GM12878 (cell line): Measurements from ENCODE around the gene TRPM3. TPM values are rescaled to one million over a fixed set of nuclear protein-coding genes. Genes with fewer than 3 reads are reported as not detected.

Experiments
- BCL11A ChIP-seq: IDR thresholded peaks from 2 replicates; pipeline ENCODE4 v1.6.1; 2011; ENCODE audit warnings: low read depth, low read length
- CHD1 ChIP-seq: IDR thresholded peaks from 2 replicates; pipeline ENCODE4 v1.6.1; 2012; ENCODE audit warnings: low read depth, low read length, improper control_type of control experiment
- EED ChIP-seq: sonication (generic); IDR thresholded peaks from 2 replicates; pipeline ENCODE4 v1.6.1; 2016; ENCODE audit warnings: antibody characterized with exemption, low read depth
- EGR1 ChIP-seq, 2 experiments: IDR thresholded peaks; 1 replicate in 1 of 2; 2 replicates in 1 of 2; pipeline ENCODE4 v1.6.1; 2011 to 2012; ENCODE audit warnings: low read depth in 2 of 2, low read length in 2 of 2, borderline replicate concordance in 1 of 2, mild to moderate bottlenecking in 1 of 2, moderate library complexity in 1 of 2
- ETV6 ChIP-seq, 2 experiments: fragments of 450-650 bp in 1 of 2; IDR thresholded peaks in 1 of 2; conservative IDR thresholded peaks in 1 of 2; 2 replicates each; pipeline ENCODE4 v1.6.1; 2014; ENCODE audit warnings: antibody characterized with exemption in 1 of 2, borderline replicate concordance in 1 of 2, low read depth in 1 of 2, mild to moderate bottlenecking in 1 of 2, moderate library complexity in 1 of 2
- FOXM1 ChIP-seq: IDR thresholded peaks from 2 replicates; pipeline ENCODE4 v1.6.1; 2012; ENCODE audit warnings: low read depth, mild to moderate bottlenecking, inconsistent platforms, low read length, moderate library complexity
- IRF4 ChIP-seq: IDR thresholded peaks from 2 replicates; pipeline ENCODE4 v1.6.1; 2011; ENCODE audit warnings: low read depth, low read length
- MXI1 ChIP-seq: fragments of 150-350 bp; IDR thresholded peaks from 2 replicates; pipeline ENCODE4 v1.6.1; 2011; ENCODE audit warnings: low read depth, mild to moderate bottlenecking, inconsistent platforms, low read length, improper control_type of control experiment
- NRF1 ChIP-seq: conservative IDR thresholded peaks from 2 replicates; pipeline ENCODE4 v1.6.1; 2011; ENCODE audit warnings: mild to moderate bottlenecking, low read depth, low read length, improper control_type of control experiment
- PML ChIP-seq: IDR thresholded peaks from 2 replicates; pipeline ENCODE4 v1.6.1; 2012; ENCODE audit warnings: low read length, inconsistent platforms
- SREBF1 ChIP-seq: IDR thresholded peaks from 2 replicates; pipeline ENCODE4 v1.6.1; 2012; ENCODE audit warnings: mild to moderate bottlenecking, low read length
- TBL1XR1 ChIP-seq: IDR thresholded peaks from 2 replicates; pipeline ENCODE4 v1.6.1; 2012; ENCODE audit warnings: low read depth, low read length, improper control_type of control experiment
- ZNF24 ChIP-seq: fragments of 450-650 bp; IDR thresholded peaks from 2 replicates; pipeline ENCODE4 v1.6.1; 2017; ENCODE audit warnings: antibody characterized with exemption, mild to moderate bottlenecking
- polyA plus RNA-seq, 11 experiments: library from polyadenylated mRNA; depleted of rRNA in 4 of 11; unstranded in 6 of 11; stranded (reverse) in 5 of 11; fragments of >200 nt; fragmentation: Nextera tagmentation in 4 of 11; fragmentation: Illumina TruSeq in 1 of 11; extraction: Ambion mirVana in 4 of 11; extraction: Trizol in 1 of 11; gene quantifications; 1 replicate in 1 of 11; 2 replicates in 10 of 11; pipeline versions ENCODE4 v1.2.1 to v1.2.3, GENCODE V29; 2011 to 2016; ENCODE audit warnings: inconsistent platforms in 2 of 11, missing spikeins in 2 of 11, low read depth in 1 of 11
- total RNA-seq, 4 experiments: library from RNA; depleted of rRNA in 3 of 4; stranded (reverse); fragments of >200 nt in 3 of 4; fragmentation: Illumina TruSeq in 1 of 4; extraction: Trizol in 1 of 4; gene quantifications; 2 replicates each; pipeline versions ENCODE4 v1.2.1 to v1.2.3, GENCODE V29; 2013 to 2021
- TF ChIP-seq, protein P1 (sequence below): fragments of 450-650 bp; IDR thresholded peaks from 2 replicates; pipeline ENCODE4 v1.6.1; 2016; ENCODE audit warnings: mild to moderate bottlenecking, moderate library complexity, borderline replicate concordance
- TF ChIP-seq, protein P2 (sequence below): IDR thresholded peaks from 2 replicates; pipeline ENCODE4 v1.6.1; 2011; ENCODE audit warnings: low read depth, low read length, improper control_type of control experiment, borderline replicate concordance
- TF ChIP-seq, protein P3 (sequence below): fragments of 450-650 bp; IDR thresholded peaks from 2 replicates; pipeline ENCODE4 v1.6.1; 2018; ENCODE audit warnings: mild to moderate bottlenecking, low read depth, moderate library complexity; ENCODE audit not compliant: partially characterized antibody

TRPM3 gene
- total and polyA plus RNA-seq, 10 of the 15 experiments (the other 5 are each of a cell fraction or from before 2014, with no cell fraction given), result not detected

DNA sequence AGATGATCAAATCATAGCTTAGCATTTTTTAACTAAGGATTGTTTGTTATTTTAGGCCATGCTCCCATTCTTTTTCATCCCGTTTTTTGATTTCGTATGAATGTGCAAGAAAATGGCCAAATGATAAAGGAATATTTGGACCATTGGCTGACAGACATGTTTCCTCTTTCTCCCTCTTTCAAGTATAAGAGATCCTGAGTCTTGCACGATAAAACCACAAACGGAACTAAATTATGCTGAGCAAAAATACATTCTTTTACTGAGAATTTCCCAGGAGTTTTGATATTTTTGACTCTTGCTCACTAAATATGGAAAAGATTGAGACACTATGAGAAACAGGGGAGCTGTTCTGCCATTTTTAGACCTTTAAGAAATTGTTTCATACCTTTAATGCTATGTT lies 616.6 kb downstream of the TRPM3 start (continued):
- TF ChIP-seq, protein P1, sequence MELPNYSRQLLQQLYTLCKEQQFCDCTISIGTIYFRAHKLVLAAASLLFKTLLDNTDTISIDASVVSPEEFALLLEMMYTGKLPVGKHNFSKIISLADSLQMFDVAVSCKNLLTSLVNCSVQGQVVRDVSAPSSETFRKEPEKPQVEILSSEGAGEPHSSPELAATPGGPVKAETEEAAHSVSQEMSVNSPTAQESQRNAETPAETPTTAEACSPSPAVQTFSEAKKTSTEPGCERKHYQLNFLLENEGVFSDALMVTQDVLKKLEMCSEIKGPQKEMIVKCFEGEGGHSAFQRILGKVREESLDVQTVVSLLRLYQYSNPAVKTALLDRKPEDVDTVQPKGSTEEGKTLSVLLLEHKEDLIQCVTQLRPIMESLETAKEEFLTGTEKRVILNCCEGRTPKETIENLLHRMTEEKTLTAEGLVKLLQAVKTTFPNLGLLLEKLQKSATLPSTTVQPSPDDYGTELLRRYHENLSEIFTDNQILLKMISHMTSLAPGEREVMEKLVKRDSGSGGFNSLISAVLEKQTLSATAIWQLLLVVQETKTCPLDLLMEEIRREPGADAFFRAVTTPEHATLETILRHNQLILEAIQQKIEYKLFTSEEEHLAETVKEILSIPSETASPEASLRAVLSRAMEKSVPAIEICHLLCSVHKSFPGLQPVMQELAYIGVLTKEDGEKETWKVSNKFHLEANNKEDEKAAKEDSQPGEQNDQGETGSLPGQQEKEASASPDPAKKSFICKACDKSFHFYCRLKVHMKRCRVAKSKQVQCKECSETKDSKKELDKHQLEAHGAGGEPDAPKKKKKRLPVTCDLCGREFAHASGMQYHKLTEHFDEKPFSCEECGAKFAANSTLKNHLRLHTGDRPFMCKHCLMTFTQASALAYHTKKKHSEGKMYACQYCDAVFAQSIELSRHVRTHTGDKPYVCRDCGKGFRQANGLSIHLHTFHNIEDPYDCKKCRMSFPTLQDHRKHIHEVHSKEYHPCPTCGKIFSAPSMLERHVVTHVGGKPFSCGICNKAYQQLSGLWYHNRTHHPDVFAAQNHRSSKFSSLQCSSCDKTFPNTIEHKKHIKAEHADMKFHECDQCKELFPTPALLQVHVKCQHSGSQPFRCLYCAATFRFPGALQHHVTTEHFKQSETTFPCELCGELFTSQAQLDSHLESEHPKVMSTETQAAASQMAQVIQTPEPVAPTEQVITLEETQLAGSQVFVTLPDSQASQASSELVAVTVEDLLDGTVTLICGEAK, result no peak
- TF ChIP-seq SREBF1 (no peak), FOXM1 (no peak), CHD1 (no peak), ETV6 (conservative IDR thresholded peaks at IDR 0.05 in 1 of 2, IDR thresholded peaks at IDR 0.05 in 1 of 2; ENCODE audit: borderline replicate concordance in 1 of 2, low read depth in 1 of 2) (no peak), BCL11A (no peak), ZNF24 (no peak), TBL1XR1 (no peak), IRF4 (no peak), EGR1 (IDR thresholded peaks at IDR 0.05; ENCODE audit: borderline replicate concordance in 1 of 2, low read depth in 2 of 2, low read length in 2 of 2) (no peak), MXI1 (no peak), NRF1 (no peak), PML (no peak), EED (no peak)
- TF ChIP-seq, protein P2, sequence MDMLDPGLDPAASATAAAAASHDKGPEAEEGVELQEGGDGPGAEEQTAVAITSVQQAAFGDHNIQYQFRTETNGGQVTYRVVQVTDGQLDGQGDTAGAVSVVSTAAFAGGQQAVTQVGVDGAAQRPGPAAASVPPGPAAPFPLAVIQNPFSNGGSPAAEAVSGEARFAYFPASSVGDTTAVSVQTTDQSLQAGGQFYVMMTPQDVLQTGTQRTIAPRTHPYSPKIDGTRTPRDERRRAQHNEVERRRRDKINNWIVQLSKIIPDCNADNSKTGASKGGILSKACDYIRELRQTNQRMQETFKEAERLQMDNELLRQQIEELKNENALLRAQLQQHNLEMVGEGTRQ, result no peak
- TF ChIP-seq, protein P3, sequence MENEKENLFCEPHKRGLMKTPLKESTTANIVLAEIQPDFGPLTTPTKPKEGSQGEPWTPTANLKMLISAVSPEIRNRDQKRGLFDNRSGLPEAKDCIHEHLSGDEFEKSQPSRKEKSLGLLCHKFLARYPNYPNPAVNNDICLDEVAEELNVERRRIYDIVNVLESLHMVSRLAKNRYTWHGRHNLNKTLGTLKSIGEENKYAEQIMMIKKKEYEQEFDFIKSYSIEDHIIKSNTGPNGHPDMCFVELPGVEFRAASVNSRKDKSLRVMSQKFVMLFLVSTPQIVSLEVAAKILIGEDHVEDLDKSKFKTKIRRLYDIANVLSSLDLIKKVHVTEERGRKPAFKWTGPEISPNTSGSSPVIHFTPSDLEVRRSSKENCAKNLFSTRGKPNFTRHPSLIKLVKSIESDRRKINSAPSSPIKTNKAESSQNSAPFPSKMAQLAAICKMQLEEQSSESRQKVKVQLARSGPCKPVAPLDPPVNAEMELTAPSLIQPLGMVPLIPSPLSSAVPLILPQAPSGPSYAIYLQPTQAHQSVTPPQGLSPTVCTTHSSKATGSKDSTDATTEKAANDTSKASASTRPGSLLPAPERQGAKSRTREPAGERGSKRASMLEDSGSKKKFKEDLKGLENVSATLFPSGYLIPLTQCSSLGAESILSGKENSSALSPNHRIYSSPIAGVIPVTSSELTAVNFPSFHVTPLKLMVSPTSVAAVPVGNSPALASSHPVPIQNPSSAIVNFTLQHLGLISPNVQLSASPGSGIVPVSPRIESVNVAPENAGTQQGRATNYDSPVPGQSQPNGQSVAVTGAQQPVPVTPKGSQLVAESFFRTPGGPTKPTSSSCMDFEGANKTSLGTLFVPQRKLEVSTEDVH, result no peak
